ENCODE measurements around the gene ZNF775.

Gene ZNF775

GRCh38 chr7:150368884-150369747 lies 10.0 kb upstream of the ZNF775 start:
- DNase-seq (ENCODE audit: low spot score): peak; percentile 65

GRCh38 chr7:150369748-150370501 lies 9.2 kb upstream of the ZNF775 start:
- no peak for DNase-seq (ENCODE audit: low spot score)

GRCh38 chr7:150370612-150371071 lies 8.5 kb upstream of the ZNF775 start:
- no peak for DNase-seq (ENCODE audit: low spot score)

DNA sequence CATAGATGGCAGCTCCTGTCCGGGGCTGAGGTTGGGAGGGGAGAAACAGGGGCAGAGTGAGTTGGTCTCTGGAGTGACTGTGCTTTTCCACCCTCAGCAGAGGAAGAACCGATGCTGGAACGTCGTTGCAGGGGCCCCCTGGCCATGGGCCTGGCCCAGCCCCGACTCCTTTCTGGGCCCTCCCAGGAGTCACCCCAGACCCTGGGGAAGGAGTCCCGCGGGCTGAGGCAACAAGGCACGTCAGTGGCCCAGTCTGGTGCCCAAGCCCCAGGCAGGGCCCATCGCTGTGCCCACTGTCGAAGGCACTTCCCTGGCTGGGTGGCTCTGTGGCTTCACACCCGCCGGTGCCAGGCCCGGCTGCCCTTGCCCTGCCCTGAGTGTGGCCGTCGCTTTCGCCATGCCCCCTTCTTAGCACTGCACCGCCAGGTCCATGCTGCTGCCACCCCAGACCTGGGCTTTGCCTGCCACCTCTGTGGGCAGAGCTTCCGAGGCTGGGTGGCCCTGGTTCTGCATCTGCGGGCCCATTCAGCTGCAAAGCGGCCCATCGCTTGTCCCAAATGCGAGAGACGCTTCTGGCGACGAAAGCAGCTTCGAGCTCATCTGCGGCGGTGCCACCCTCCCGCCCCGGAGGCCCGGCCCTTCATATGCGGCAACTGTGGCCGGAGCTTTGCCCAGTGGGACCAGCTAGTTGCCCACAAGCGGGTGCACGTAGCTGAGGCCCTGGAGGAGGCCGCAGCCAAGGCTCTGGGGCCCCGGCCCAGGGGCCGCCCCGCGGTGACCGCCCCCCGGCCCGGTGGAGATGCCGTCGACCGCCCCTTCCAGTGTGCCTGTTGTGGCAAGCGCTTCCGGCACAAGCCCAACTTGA lies 7.8 kb upstream of the ZNF775 start:
- DNase-seq (ENCODE audit: low spot score): no peak

DNA sequence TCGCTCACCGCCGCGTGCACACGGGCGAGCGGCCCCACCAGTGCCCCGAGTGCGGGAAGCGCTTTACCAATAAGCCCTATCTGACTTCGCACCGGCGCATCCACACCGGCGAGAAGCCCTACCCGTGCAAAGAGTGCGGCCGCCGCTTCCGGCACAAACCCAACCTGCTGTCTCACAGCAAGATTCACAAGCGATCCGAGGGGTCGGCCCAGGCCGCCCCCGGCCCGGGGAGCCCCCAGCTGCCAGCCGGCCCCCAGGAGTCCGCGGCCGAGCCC lies 7.2 kb upstream of the ZNF775 start:
- no peak for DNase-seq (ENCODE audit: low spot score)

DNA sequence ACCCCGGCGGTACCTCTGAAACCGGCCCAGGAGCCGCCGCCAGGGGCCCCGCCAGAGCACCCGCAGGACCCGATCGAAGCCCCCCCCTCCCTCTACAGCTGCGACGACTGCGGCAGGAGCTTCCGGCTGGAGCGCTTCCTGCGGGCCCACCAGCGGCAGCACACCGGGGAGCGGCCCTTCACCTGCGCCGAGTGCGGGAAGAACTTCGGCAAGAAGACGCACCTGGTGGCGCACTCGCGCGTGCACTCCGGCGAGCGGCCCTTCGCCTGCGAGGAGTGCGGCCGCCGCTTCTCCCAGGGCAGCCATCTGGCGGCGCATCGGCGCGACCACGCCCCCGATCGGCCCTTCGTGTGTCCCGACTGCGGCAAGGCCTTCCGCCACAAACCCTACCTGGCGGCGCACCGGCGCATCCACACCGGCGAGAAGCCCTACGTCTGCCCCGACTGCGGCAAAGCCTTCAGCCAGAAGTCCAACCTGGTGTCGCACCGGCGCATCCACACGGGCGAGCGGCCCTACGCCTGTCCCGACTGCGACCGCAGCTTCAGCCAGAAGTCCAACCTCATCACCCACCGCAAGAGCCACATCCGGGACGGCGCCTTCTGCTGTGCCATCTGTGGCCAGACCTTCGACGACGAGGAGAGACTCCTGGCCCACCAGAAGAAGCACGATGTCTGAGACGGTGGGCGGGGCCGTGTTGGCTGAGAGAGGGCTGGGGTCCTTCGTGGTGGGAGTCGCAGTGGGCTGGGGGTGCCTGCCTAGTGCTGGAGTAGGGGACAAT lies 6.7 kb upstream of the ZNF775 start:
- no peak for DNase-seq (ENCODE audit: low spot score)

- no peak for DNase-seq (ENCODE audit: low spot score)
Observed at GRCh38 chr7:150373049-150373801, 5.9 kb upstream of the ZNF775 start.

DNA sequence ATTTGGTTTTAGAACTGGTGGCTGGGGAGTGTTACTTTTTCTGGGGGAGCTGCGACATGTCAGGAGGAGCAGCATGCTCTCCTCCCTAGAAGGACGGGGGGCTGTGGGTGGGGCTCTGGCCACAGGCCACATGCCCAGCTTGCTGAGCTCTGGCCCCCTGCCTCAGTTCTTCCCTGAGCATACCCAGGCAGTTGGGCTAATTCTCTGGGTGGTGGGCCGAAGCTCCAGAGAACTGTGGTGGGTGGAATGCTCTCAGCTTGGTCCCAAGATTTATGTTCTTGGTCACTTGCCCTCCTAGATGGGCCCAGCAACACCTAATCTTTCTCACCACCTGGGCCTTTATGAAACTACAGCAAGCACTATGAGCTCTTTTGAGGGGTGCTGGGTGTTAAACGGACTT lies 5.1 kb upstream of the ZNF775 start:
- no peak for DNase-seq (ENCODE audit: low spot score)

DNA sequence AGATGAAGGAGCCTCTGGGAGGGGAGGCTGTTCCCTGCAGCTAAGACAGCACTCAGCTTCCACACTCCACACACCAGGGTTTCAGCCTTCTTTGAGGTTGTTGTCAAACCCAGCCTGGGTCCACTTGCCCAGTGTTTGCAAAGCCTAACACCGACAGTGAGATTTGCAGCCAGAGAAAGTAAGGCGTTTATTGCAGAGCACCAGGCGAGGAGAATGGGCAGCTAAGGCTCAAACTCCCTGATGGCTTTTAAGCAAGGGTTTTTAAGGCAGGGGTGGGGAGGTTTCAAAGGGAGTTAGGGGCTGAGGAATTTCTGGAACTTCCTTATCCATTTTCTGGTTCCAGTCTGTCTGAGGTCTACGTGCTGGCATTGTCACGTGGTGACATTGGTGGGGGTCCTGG lies 4.7 kb upstream of the ZNF775 start:
- DNase-seq (ENCODE audit: low spot score): no peak

DNA sequence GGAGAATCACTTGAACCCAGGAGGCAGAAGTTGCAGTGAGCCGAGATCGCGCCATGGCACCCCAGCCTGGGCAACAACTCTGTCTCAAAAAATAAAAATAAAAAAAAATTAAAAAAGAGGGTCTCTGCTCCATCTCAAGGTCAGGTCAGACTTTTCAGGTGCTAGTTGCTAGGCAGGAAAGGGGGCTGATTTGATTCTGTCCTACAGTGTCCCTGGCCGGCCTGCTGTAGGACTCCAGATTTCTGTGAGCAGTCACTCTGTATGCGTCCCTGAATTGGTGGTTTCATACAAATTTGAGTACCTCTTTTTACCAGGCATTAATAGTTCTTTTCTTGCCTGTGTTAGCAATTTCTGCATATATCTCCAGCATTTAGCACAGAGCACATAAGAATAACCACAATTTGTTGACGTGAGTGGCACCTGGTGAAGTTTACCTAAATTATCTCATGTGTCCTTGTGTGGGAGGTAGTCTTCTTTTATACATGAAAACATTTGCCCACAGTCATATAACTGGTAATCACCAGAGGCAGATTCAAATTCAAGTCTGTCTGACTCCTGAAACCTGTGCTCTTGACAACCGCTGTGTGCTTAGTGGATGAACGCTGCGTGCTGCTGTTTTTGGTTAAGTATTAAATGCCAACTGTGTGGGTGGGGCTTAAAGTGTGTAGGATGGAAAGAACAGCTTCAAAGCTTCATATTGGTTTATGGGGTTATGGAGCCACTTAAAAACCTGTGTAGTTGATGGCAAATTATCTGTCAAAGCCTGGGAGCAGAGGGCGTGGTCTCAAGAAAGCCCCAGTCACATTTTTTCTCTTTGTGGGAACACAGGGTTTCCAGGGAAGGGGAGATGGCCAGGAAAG lies 3.2 kb upstream of the ZNF775 start:
- DNase-seq (ENCODE audit: low spot score): no peak

DNA sequence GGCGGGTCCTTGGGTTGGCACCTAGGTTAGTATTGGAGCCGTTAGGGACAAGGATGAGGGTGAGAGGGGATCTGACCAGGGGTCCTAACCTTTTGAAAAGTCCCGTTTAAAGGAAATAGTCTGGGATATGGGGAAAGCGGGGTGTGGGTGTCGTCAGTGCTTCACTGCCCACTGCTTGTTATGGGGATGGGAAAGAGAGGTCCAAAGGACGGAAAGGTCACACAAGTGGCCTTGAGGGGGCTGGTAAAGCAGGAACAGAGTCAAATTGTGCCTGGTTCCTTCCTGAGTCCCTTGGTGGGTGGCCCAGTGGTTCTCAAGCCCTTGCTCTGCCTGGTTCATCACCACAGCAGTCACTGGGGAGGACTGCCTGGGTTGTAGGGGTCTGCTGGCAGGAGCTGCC lies 2.6 kb upstream of the ZNF775 start:
- DNase-seq (ENCODE audit: low spot score): no peak

- no peak for DNase-seq (ENCODE audit: low spot score)
Observed at GRCh38 chr7:150377196-150377595, 1.9 kb upstream of the ZNF775 start.

- DNase-seq (ENCODE audit: low spot score): peak; percentile 49
Observed at GRCh38 chr7:150377635-150378034, 1.5 kb upstream of the ZNF775 start.

DNA sequence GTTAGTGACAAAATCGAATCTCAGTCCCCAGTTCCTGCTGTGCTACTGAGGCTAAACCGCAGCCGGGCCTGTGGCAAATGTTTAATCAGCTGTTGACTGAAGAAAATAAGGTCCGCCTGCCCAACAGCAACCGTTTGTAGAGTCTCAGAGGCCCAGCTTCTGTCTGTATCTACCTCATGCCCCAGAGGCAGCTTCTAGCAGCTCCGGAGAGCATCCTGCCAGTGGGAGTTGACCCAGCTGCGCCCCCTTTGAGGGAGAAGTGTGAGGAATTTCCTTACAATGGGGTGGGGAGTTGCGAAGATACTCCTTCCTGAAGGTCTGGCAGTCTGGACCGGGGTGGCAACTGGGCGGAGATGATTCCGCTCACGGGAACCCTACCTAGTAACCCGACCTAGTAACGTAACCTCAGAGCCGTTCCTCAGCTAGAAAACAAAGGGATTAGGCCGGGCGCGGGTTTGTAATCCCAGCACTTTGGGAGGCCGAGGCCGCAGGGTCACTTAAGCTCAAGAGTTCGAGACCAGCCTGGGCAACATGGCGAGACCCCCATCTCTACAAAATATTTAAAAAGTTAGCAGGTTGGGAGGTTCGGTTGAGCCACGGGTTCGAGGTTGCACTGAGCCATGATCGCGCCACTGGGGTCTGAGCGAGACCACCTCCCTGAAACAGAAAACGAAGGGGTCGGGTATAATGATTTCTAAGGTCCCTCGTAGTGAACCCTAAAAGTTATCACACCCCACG lies 846 bp upstream of the ZNF775 start:
- peak; percentile 85 for DNase-seq (ENCODE audit: low spot score)

- DNase-seq (ENCODE audit: low spot score): peak; percentile 25
Observed at GRCh38 chr7:150379441-150380379, 580 bp downstream of the ZNF775 start.

DNA sequence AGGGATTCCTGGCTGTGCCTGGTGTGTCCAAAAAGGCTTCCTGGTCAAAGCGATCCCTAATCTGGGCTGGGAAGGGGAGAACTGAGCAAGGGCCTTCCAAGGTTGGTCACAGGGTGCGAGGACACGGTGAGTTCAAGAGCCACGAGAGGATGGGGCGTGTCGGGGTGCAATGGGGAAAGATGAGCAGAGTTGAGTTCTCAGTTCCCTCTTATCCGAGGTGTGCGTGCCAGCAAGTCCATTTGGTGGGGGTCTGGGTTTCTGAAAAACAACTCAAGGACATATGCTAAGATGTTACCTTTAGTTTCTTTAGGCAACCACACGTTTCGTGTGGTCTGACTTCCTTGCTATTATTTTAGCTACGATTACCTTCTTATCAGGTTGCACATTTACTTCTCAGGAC lies 1.3 kb downstream of the ZNF775 start:
- no peak for DNase-seq (ENCODE audit: low spot score)

- no peak for DNase-seq (ENCODE audit: low spot score)
Observed at GRCh38 chr7:150381096-150381495, 2.0 kb downstream of the ZNF775 start.

DNA sequence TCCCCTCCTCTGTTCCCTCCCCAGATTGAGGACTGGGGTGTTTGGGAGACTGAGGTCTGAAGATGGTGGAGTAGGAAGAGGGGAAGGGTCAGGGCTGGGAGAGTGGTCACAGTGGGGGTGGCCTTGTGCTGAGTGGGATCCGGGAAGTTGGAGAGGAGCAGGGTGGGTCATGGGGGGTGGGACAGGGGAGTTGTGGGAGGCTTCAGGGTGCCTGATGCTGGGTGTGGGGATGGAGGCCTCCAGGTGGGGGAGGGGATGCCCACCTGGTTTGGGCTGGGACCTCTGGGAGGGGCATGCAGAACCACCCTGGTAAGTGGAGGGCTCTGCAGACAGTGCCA lies 2.6 kb downstream of the ZNF775 start:
- DNase-seq (ENCODE audit: low spot score): no peak

Data from LoVo (cell line).